ENCODE results near the gene LILRB2. TPM values are rescaled to one million over a fixed set of nuclear protein-coding genes. Genes with fewer than 3 reads are reported as not detected.

LILRB2 gene
- total and polyA plus RNA-seq, 9 of the 15 experiments (the other 6 are each of a cell fraction or from before 2014, with no cell fraction given) = not detected

GRCh38 chr19:54309811-54310210, 28.9 kb upstream of the LILRB2 start:
- CTCF ChIA-PET (ENCODE audit: low intra/inter-chr PET ratio) = no interaction called here
- Histone ChIP-seq H3K4me2 (ENCODE audit: insufficient read depth, low read length) (no peak overlapping the region), H3K27me3 (ENCODE audit: control insufficient read depth in 2 of 2, insufficient read depth in 2 of 2, low read length in 2 of 2) (peaks cover 2 to 25% of the 10 kb centered on the region in 2 experiments; a peak in 3 of 5 replicates), H3K27ac (ENCODE audit: extremely low read depth, low read depth, low read length) (no peak overlapping the region), H3K79me2 (ENCODE audit: control insufficient read depth, insufficient read depth, low read length) (no peaks in the 10 kb centered on the region), H3K9me1 (ENCODE audit: control insufficient read depth, insufficient read depth, low read length) (no peaks in the 10 kb centered on the region), H3K4me1 (replicated peaks in 1 of 2; ENCODE audit: control insufficient read depth in 2 of 2, insufficient read depth in 2 of 2, low read length in 2 of 2) (no peaks in the 10 kb centered on the region), H3K36me3 (ENCODE audit: control insufficient read depth, insufficient read depth, low read length) (no peaks in the 10 kb centered on the region), H3K9ac (ENCODE audit: insufficient read depth in 1 of 2, low read depth in 2 of 2, low read length in 2 of 2) (no peak overlapping the region), H4K20me1 (replicated peaks; ENCODE audit: control insufficient read depth, insufficient read depth, low read length) (no peaks in the 10 kb centered on the region), H3K4me3 (no peak overlapping the region), H3K9me3 (replicated peaks; ENCODE audit: control insufficient read depth, insufficient read depth, low read depth, low read length) (no peaks in the 10 kb centered on the region), H2AFZ (ENCODE audit: low read depth, low read length) (no peak overlapping the region)
- DNase-seq (ENCODE audit: extremely low read depth in 1 of 4, low spot score in 3 of 4) (no peak), ATAC-seq (no peak), FAIRE-seq (no peak)
- in situ Hi-C loops (cut with MboI) = no loop called here
- POLR2A ChIA-PET = no interaction called here
- 0% methylated on average over 12 of the region's 12 CpGs for WGBS (ENCODE audit: insufficient coverage, low coverage, missing lambda C conversion rate)
- no TSS peak for BruUV-seq (replicated peaks)
- TF ChIP-seq SMARCE1 (IDR thresholded peaks at IDR 0.05) (no peak), PPARD (CRISPR knock-in tag; IDR thresholded peaks at IDR 0.05) (no peak), TBL1XR1 (IDR thresholded peaks at IDR 0.05; ENCODE audit: low read length in 2 of 2) (no peak), MITF (IDR thresholded peaks at IDR 0.05) (no peak), THRAP3 (IDR thresholded peaks at IDR 0.05; ENCODE audit: borderline replicate concordance) (no peak), DACH1 (IDR thresholded peaks at IDR 0.05; ENCODE audit: partially characterized antibody) (no peak), ZNF75A (CRISPR knock-in tag; IDR thresholded peaks at IDR 0.05) (no peak), SMAD1 (IDR thresholded peaks at IDR 0.05; ENCODE audit: low read depth, low read length, partially characterized antibody) (no peak), FOXK2 (conservative IDR thresholded peaks at IDR 0.05 in 1 of 2, IDR thresholded peaks at IDR 0.05 in 1 of 2; ENCODE audit: low read depth in 2 of 2) (no peak), ZNF717 (CRISPR knock-in tag; IDR thresholded peaks at IDR 0.05) (no peak), ATF1 (CRISPR knock-in tag; IDR thresholded peaks at IDR 0.05) (no peak), ATF1 (tag; IDR thresholded peaks at IDR 0.05) (no peak)
- TF ChIP-seq, protein P1, sequence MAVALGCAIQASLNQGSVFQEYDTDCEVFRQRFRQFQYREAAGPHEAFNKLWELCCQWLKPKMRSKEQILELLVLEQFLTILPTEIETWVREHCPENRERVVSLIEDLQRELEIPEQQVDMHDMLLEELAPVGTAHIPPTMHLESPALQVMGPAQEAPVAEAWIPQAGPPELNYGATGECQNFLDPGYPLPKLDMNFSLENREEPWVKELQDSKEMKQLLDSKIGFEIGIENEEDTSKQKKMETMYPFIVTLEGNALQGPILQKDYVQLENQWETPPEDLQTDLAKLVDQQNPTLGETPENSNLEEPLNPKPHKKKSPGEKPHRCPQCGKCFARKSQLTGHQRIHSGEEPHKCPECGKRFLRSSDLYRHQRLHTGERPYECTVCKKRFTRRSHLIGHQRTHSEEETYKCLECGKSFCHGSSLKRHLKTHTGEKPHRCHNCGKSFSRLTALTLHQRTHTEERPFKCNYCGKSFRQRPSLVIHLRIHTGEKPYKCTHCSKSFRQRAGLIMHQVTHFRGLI (CRISPR knock-in tag; IDR thresholded peaks at IDR 0.05) = no peak
- TF ChIP-seq, protein P2, sequence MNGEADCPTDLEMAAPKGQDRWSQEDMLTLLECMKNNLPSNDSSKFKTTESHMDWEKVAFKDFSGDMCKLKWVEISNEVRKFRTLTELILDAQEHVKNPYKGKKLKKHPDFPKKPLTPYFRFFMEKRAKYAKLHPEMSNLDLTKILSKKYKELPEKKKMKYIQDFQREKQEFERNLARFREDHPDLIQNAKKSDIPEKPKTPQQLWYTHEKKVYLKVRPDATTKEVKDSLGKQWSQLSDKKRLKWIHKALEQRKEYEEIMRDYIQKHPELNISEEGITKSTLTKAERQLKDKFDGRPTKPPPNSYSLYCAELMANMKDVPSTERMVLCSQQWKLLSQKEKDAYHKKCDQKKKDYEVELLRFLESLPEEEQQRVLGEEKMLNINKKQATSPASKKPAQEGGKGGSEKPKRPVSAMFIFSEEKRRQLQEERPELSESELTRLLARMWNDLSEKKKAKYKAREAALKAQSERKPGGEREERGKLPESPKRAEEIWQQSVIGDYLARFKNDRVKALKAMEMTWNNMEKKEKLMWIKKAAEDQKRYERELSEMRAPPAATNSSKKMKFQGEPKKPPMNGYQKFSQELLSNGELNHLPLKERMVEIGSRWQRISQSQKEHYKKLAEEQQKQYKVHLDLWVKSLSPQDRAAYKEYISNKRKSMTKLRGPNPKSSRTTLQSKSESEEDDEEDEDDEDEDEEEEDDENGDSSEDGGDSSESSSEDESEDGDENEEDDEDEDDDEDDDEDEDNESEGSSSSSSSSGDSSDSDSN (IDR thresholded peaks at IDR 0.05; ENCODE audit: borderline replicate concordance in 1 of 2, low read depth in 2 of 2, low read length in 2 of 2) = no peak
- intact Hi-C loops (cut with micrococcal nuclease) = no loop called here
